Upper lobe of right lung (tissue), 1 donor: ENCODE results near the gene CCDC159. TPM values are rescaled to one million over a fixed set of nuclear protein-coding genes. Genes with fewer than 3 reads are reported as not detected.
A peak's percentile ranks its signal among the peaks of the same experiment; 100 is the strongest.

Experiments used
- ATAC-seq: fragments of 200-7000 bp; cut with Tn5 transposase; one replicate; pipeline ENCODE4 v1.9.1; 2020; ENCODE audit warnings: mild to moderate bottlenecking, moderate library complexity
- DNase-seq: peaks from one replicate; pipeline ENCODE4 v3.0.0-alpha.2; 2020
- H3K27ac ChIP-seq: fragments of 200-600 bp; one replicate; pipeline ENCODE4 v1.8.0; 2022
- H3K27me3 ChIP-seq: fragments of 200-600 bp; one replicate; pipeline ENCODE4 v1.8.0; 2022; ENCODE audit warnings: mild to moderate bottlenecking
- H3K36me3 ChIP-seq: fragments of 200-600 bp; one replicate; pipeline ENCODE4 v1.8.0; 2022
- H3K4me1 ChIP-seq: fragments of 200-600 bp; one replicate; pipeline ENCODE4 v1.8.0; 2022
- H3K4me3 ChIP-seq: fragments of 200-600 bp; one replicate; pipeline ENCODE4 v1.8.0; 2022; ENCODE audit warnings: mild to moderate bottlenecking
- H3K9me3 ChIP-seq: fragments of 200-600 bp; one replicate; pipeline ENCODE4 v1.8.0; 2022
- intact Hi-C: fragments of 100-400 bp; cut with DNase I; formaldehyde crosslinking; loops from one replicate; pipeline ENCODE4 v1.11.0; 2022
- total RNA-seq: library from RNA; stranded (reverse); fragmentation: NEBNext Ultra II Directional; extraction: Animal tissue kit (Norgen Biotek cat#: 25700); gene quantifications from one replicate; pipeline ENCODE4 v1.2.1, GENCODE V29; 2021
- TF ChIP-seq, protein P1 (sequence below): fragments of 200-600 bp; IDR thresholded peaks from one replicate; pipeline ENCODE4 v1.8.0; 2022; ENCODE audit warnings: antibody characterized with exemption
- donor health status: DM: no; HTN: yes; CAD: no; lungs with severe emphysema.

Gene CCDC159
- total RNA-seq, 1 donor from 2014 or later = 39.4 TPM

- H3K9me3 ChIP-seq = no peaks in the 10 kb centered on the region
- DNase-seq (peak; percentile 74), ATAC-seq (no peak)
- H3K4me3 ChIP-seq = no peak overlapping the region
- intact Hi-C loops = no loop called here
- peaks cover 33% of the 10 kb centered on the region for H3K4me1 ChIP-seq
- no peaks in the 10 kb centered on the region for H3K27me3 ChIP-seq
- H3K27ac ChIP-seq = no peak overlapping the region
- H3K36me3 ChIP-seq = no peaks in the 10 kb centered on the region
- TF ChIP-seq, protein P1, sequence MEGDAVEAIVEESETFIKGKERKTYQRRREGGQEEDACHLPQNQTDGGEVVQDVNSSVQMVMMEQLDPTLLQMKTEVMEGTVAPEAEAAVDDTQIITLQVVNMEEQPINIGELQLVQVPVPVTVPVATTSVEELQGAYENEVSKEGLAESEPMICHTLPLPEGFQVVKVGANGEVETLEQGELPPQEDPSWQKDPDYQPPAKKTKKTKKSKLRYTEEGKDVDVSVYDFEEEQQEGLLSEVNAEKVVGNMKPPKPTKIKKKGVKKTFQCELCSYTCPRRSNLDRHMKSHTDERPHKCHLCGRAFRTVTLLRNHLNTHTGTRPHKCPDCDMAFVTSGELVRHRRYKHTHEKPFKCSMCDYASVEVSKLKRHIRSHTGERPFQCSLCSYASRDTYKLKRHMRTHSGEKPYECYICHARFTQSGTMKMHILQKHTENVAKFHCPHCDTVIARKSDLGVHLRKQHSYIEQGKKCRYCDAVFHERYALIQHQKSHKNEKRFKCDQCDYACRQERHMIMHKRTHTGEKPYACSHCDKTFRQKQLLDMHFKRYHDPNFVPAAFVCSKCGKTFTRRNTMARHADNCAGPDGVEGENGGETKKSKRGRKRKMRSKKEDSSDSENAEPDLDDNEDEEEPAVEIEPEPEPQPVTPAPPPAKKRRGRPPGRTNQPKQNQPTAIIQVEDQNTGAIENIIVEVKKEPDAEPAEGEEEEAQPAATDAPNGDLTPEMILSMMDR = no peak
These were observed 27.0 kb downstream of the CCDC159 start for GRCh38 chr19:11373166-11373884.

GRCh38 chr19:11373885-11374432, 27.6 kb downstream of the CCDC159 start:
- H3K4me3 ChIP-seq = peak overlapping the region; percentile 63
- no peaks in the 10 kb centered on the region for H3K9me3 ChIP-seq
- no peaks in the 10 kb centered on the region for H3K27me3 ChIP-seq
- TF ChIP-seq, protein P1 = no peak
- intact Hi-C loops = no loop called here
- H3K36me3 ChIP-seq = no peaks in the 10 kb centered on the region
- H3K4me1 ChIP-seq = peaks cover 33% of the 10 kb centered on the region
- DNase-seq (no peak), ATAC-seq (no peak)
- peak overlapping the region; percentile 96 for H3K27ac ChIP-seq

GRCh38 chr19:11374433-11375142, 28.3 kb downstream of the CCDC159 start, which contains the start of gene SWSAP1:
TSS of gene SWSAP1 (plus strand) at chr19:11374666. CDS start at chr19:11374681, 15 bp downstream.
- intact Hi-C loops = no loop called here
- Histone ChIP-seq H3K4me3 (peak within 1 kb of the TSS; percentile 63), H3K9me3 (no peaks in the 10 kb centered on the region), H3K27ac (peak within 1 kb of the TSS; percentile 96), H3K4me1 (peaks cover 33% of the 10 kb centered on the region), H3K36me3 (no peaks in the 10 kb centered on the region), H3K27me3 (no peaks in the 10 kb centered on the region)
- TF ChIP-seq, protein P1 = no peak
- ATAC-seq (peak; percentile 96), DNase-seq (peak; percentile 99)

GRCh38 chr19:11375143-11375948, 29.0 kb downstream of the CCDC159 start:
- peak overlapping the region; percentile 96 for H3K27ac ChIP-seq
- ATAC-seq = peak; percentile 17
- H3K4me1 ChIP-seq = peaks cover 36% of the 10 kb centered on the region
- no peaks in the 10 kb centered on the region for H3K9me3 ChIP-seq
- peak overlapping the region; percentile 63 for H3K4me3 ChIP-seq
- H3K36me3 ChIP-seq = no peaks in the 10 kb centered on the region
- intact Hi-C loops = no loop called here
- TF ChIP-seq, protein P1 = no peak
- H3K27me3 ChIP-seq = no peaks in the 10 kb centered on the region
- peak; percentile 87 for DNase-seq

- peaks cover 45% of the 10 kb centered on the region for H3K4me1 ChIP-seq
- no peaks in the 10 kb centered on the region for H3K27me3 ChIP-seq
- TF ChIP-seq, protein P1 = no peak
- H3K36me3 ChIP-seq = no peaks in the 10 kb centered on the region
- intact Hi-C loops = no loop called here
- no peak for ATAC-seq
- H3K9me3 ChIP-seq = no peaks in the 10 kb centered on the region
- DNase-seq = no peak
- peak overlapping the region; percentile 6 for H3K27ac ChIP-seq
- no peak overlapping the region for H3K4me3 ChIP-seq
These were observed 30.9 kb downstream of the CCDC159 start for GRCh38 chr19:11377237-11377636.
